IMR-90 (cell line): ENCODE results near the gene C1orf116. TPM values are rescaled to one million over a fixed set of nuclear protein-coding genes. Genes with fewer than 3 reads are reported as not detected.

Experiments used
- ATAC-seq: fragments of 200-7000 bp; cut with Tn5 transposase; 2 replicates; pipeline ENCODE4 v1.9.1; 2020; ENCODE audit warnings: low read depth, mild to moderate bottlenecking, moderate library complexity
- BruUV-seq: library from RNA; stranded (reverse); fragments of 400-500 nt; replicated peaks from 2 replicates; lab custom pipeline; 2021; lab: Mats Ljungman, UMichigan
- CTCF ChIA-PET: fragments of 300-600 bp; formaldehyde crosslinking; extraction: SDS; loops from one replicate; lab custom pipeline; 2021; ENCODE audit warnings: antibody characterized with exemption; lab: Yijun Ruan, JAX
- POLR2A ChIA-PET: fragments of 300-600 bp; sonication (Branson Sonifier 250); formaldehyde crosslinking; loops from one replicate; lab custom pipeline; 2022; ENCODE audit warnings: antibody characterized with exemption; ENCODE audit not compliant: unreplicated experiment; lab: Charles Lee
- DNase-seq: peaks from one replicate; pipeline ENCODE4 v3.0.0; 2013
- H2AFZ ChIP-seq: replicated peaks from 2 replicates; pipeline ENCODE3; 2013; ENCODE audit warnings: low read length, mild to moderate bottlenecking; ENCODE audit not compliant: poor library complexity
- H2AK5ac ChIP-seq: 2 replicates; pipeline ENCODE4 v1.6.1; 2013; ENCODE audit warnings: low read depth, low read length, inconsistent platforms
- H2AK9ac ChIP-seq: replicated peaks from 2 replicates; pipeline ENCODE3; 2013; ENCODE audit warnings: mild to moderate bottlenecking, low read depth, low read length, moderate library complexity; ENCODE audit not compliant: poor library complexity
- H2BK120ac ChIP-seq: 2 replicates; pipeline ENCODE4 v1.6.1; 2013; ENCODE audit warnings: low read depth, low read length, inconsistent platforms
- H2BK15ac ChIP-seq: 3 replicates; pipeline ENCODE4 v1.6.1; 2013; ENCODE audit warnings: low read depth, low read length, inconsistent platforms
- H2BK20ac ChIP-seq: 2 replicates; pipeline ENCODE4 v1.6.1; 2013; ENCODE audit warnings: low read depth, mild to moderate bottlenecking, inconsistent platforms, low read length, moderate library complexity
- H2BK5ac ChIP-seq: 2 replicates; pipeline ENCODE4 v1.6.1; 2013; ENCODE audit warnings: mild to moderate bottlenecking, low read depth, low read length, inconsistent platforms; ENCODE audit not compliant: poor library complexity, severe bottlenecking
- H3K14ac ChIP-seq: replicated peaks from 2 replicates; pipeline ENCODE4 v1.6.1; 2013; ENCODE audit warnings: low read depth, low read length, inconsistent platforms
- H3K18ac ChIP-seq: 2 replicates; pipeline ENCODE4 v1.6.1; 2013; ENCODE audit warnings: low read depth, low read length, control low read depth
- H3K23ac ChIP-seq: 2 replicates; pipeline ENCODE4 v1.6.1; 2013; ENCODE audit warnings: low read depth, low read length, inconsistent platforms
- H3K27ac ChIP-seq: 2 replicates; pipeline ENCODE4 v1.5.1; 2013; ENCODE audit warnings: mild to moderate bottlenecking, control low read depth, low read length; ENCODE audit not compliant: insufficient read depth
- H3K27me3 ChIP-seq: 2 replicates; pipeline ENCODE4 v1.6.1; 2013; ENCODE audit warnings: low read length; ENCODE audit not compliant: control insufficient read depth, insufficient read depth
- H3K36me3 ChIP-seq: 2 replicates; pipeline ENCODE4 v1.6.1; 2013; ENCODE audit warnings: low read length, mixed read lengths; ENCODE audit not compliant: control insufficient read depth, insufficient read depth
- H3K4ac ChIP-seq: 2 replicates; pipeline ENCODE4 v1.6.1; 2013; ENCODE audit warnings: low read depth, low read length, inconsistent platforms
- H3K4me1 ChIP-seq: 2 replicates; pipeline ENCODE4 v1.6.1; 2013; ENCODE audit warnings: low read length, mixed read lengths; ENCODE audit not compliant: control insufficient read depth, insufficient read depth
- H3K4me2 ChIP-seq: 2 replicates; pipeline ENCODE4 v1.6.1; 2013; ENCODE audit warnings: low read depth, mild to moderate bottlenecking, control low read depth, low read length, moderate library complexity
- H3K4me3 ChIP-seq: 2 replicates; pipeline ENCODE4 v1.5.1; 2013; ENCODE audit warnings: low read depth, mild to moderate bottlenecking, control low read depth, low read length, moderate library complexity; ENCODE audit not compliant: insufficient read depth
- H3K56ac ChIP-seq: 2 replicates; pipeline ENCODE4 v1.6.1; 2013; ENCODE audit warnings: low read length, inconsistent platforms; ENCODE audit not compliant: insufficient read depth; ENCODE audit errors: extremely low read depth
- H3K79me1 ChIP-seq, 2 experiments: 2 replicates each; pipeline ENCODE4 v1.6.1; 2013; ENCODE audit warnings: low read length in 2 of 2, inconsistent platforms in 1 of 2, low read depth in 1 of 2
- H3K9ac ChIP-seq: 2 replicates; pipeline ENCODE4 v1.6.1; 2013; ENCODE audit warnings: low read depth, low read length, control low read depth
- H3K9me1 ChIP-seq: 2 replicates; pipeline ENCODE4 v1.6.1; 2013; ENCODE audit warnings: low read length, inconsistent platforms; ENCODE audit not compliant: insufficient read depth
- H3K9me3 ChIP-seq: 2 replicates; pipeline ENCODE4 v1.6.1; 2013; ENCODE audit warnings: low read length; ENCODE audit not compliant: control insufficient read depth, insufficient read depth
- H4K20me1 ChIP-seq: 2 replicates; pipeline ENCODE4 v1.6.1; 2013; ENCODE audit warnings: low read length, inconsistent platforms; ENCODE audit not compliant: insufficient read depth
- H4K5ac ChIP-seq: 2 replicates; pipeline ENCODE4 v1.6.1; 2013; ENCODE audit warnings: mild to moderate bottlenecking, low read depth, low read length, control low read depth
- H4K8ac ChIP-seq, 2 experiments: 2 replicates each; pipeline ENCODE4 v1.6.1; 2013; ENCODE audit warnings: low read depth in 2 of 2, low read length in 2 of 2, control low read depth in 1 of 2, inconsistent platforms in 1 of 2
- H4K91ac ChIP-seq: 2 replicates; pipeline ENCODE4 v1.6.1; 2013; ENCODE audit warnings: low read depth, low read length, inconsistent platforms; ENCODE audit not compliant: insufficient read depth
- MAFK ChIP-seq: IDR thresholded peaks from 2 replicates; pipeline ENCODE4 v1.6.1; 2012; ENCODE audit warnings: low read depth, low read length, improper control_type of control experiment
- RFX5 ChIP-seq: IDR thresholded peaks from 2 replicates; pipeline ENCODE4 v1.8.0; 2012; ENCODE audit warnings: low read depth, mild to moderate bottlenecking, low read length, moderate library complexity
- WGBS, 2 experiments: methylation state at CpG; one replicate each; pipeline versions ENCODE4 v1.1.5 to v1.1.7; 2013; ENCODE audit warnings: missing lambda C conversion rate in 2 of 2; ENCODE audit not compliant: insufficient read length in 1 of 2; ENCODE audit errors: extremely low coverage in 2 of 2; 5-methylcytosine and 5-hydroxymethylcytosine counted together
- dilution Hi-C: fragments of 300-500 bp; cut with HindIII; formaldehyde crosslinking; loops from one replicate; pipeline ENCODE4 v1.14.3; 2018; ENCODE audit warnings: low sequenced_read_pairs; ENCODE audit not compliant: unreplicated experiment
- in situ Hi-C: fragments of 300-500 bp; cut with MboI; formaldehyde crosslinking; loops from 3 replicates; pipeline ENCODE4 v1.14.3; 2019; ENCODE audit warnings: low sequenced_read_pairs, inconsistent platforms, mixed read lengths
- intact Hi-C: fragments of 100-400 bp; cut with micrococcal nuclease; formaldehyde crosslinking; loops from 2 replicates; pipeline ENCODE4 v1.10.0; 2022
- polyA plus RNA-seq, 3 experiments: library from polyadenylated mRNA; depleted of rRNA; stranded (reverse); fragments of >200 nt; gene quantifications; 2 replicates each; pipeline ENCODE4 v1.2.3, GENCODE V29; 2012; ENCODE audit warnings: low replicate concordance in 1 of 3
- total RNA-seq: library from RNA; depleted of rRNA; stranded (reverse); fragments of >200 nt; gene quantifications from 2 replicates; pipeline ENCODE4 v1.2.3, GENCODE V29; 2012
- TF ChIP-seq, protein P1 (sequence below): fragments of 150-350 bp; IDR thresholded peaks from 2 replicates; pipeline ENCODE4 v1.6.1; 2016; ENCODE audit warnings: low read depth, mild to moderate bottlenecking, low read length, moderate library complexity, borderline replicate concordance

Gene C1orf116
- total and polyA plus RNA-seq, 2 of the 4 experiments (the other 2 are of a cell fraction), result under 0.01 to 0.03 TPM

DNA sequence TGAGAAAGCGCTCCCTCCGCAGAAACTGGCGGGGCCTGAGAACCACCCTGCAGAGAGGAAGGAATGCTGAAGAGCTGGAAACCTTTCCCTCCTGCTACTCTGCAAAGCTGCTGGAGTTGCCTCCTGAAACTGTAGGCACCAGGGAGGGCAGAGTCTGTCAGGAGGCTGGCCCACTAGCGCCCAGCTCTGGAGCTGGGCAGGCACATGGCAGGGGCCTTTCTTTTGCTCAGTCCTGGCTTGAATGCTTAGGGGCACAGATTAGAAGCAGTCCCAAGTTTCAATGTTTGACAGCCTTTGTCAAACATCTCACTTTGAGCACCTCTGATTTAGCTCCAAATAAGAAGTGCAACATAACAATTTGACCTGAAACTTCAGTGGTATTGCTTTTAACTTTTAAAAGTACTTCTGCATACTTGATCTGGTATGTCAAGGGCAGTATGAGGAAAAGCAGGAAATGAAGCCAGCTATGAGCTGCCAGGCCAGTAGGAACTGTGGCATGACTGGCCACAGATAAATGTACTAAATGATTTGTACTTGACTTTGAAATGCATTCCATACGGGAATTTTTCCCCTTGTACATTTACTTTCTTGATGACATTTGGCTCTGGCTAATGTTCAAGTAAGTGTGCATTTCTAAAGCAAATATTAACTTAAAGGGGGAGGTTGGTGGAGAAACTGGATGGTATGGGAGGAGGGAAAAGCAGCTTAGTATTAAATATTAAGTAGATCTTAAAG, 7.2 kb downstream of the C1orf116 start:
- peak; percentile 65 for ATAC-seq
- peak; percentile 49 for DNase-seq
- peak overlapping the region; percentile 87 for H2AFZ ChIP-seq
- no peak overlapping the region; the same call in 1 of the 2 replicates for H4K5ac ChIP-seq
- H4K8ac ChIP-seq, result peak overlapping the region; percentile 36 to 72; a peak in 3 of 4 replicates
- intact Hi-C loops (no loop called here), dilution Hi-C loops (no loop called here), in situ Hi-C loops (no loop called here)
- BruUV-seq, result no TSS peak
- H2BK120ac ChIP-seq, result peak overlapping the region; percentile 55; the same call in 1 of the 2 replicates
- no peak overlapping the region for H2AK5ac ChIP-seq
- H3K14ac ChIP-seq, result no peak overlapping the region; the same call in 1 of the 2 replicates
- no peak overlapping the region for H3K4me2 ChIP-seq
- H3K4me1 ChIP-seq, result peaks cover 6% of the 10 kb centered on the region
- no peak overlapping the region for H3K27ac ChIP-seq
- no peaks in the 10 kb centered on the region for H3K9me3 ChIP-seq
- H4K20me1 ChIP-seq, result no peaks in the 10 kb centered on the region
- no peak overlapping the region for H3K56ac ChIP-seq
- 0 out of 2 replicates have a peak overlapping the region, but pooled peaks have one; percentile 11 for H3K23ac ChIP-seq
- peak overlapping the region; percentile 36; the same call in 1 of the 2 replicates for H3K4ac ChIP-seq
- no peaks in the 10 kb centered on the region for H3K79me1 ChIP-seq
- ChIA-PET POLR2A (no interaction called here), CTCF (interaction anchor here (1.3 to 1.5 kb wide), 2 partner anchors 20 to 21 kb away, joined by 3 to 6 read pairs; no protein-coding TSS in a partner anchor)
- H3K9me1 ChIP-seq, result peaks cover 13% of the 10 kb centered on the region
- TF ChIP-seq, protein P1, sequence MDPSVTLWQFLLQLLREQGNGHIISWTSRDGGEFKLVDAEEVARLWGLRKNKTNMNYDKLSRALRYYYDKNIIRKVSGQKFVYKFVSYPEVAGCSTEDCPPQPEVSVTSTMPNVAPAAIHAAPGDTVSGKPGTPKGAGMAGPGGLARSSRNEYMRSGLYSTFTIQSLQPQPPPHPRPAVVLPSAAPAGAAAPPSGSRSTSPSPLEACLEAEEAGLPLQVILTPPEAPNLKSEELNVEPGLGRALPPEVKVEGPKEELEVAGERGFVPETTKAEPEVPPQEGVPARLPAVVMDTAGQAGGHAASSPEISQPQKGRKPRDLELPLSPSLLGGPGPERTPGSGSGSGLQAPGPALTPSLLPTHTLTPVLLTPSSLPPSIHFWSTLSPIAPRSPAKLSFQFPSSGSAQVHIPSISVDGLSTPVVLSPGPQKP, result no peak
- TF ChIP-seq MAFK, result no peak
- no peak for TF ChIP-seq RFX5
- no peaks in the 10 kb centered on the region for H3K36me3 ChIP-seq
- no peak overlapping the region for H2BK20ac ChIP-seq
- H3K18ac ChIP-seq, result no peak overlapping the region
- H3K27me3 ChIP-seq, result peaks cover 5% of the 10 kb centered on the region; the same call in 1 of the 2 replicates
- no peak overlapping the region for H3K4me3 ChIP-seq
- H2BK15ac ChIP-seq, result no peak overlapping the region
- peak overlapping the region; percentile 30; the same call in 1 of the 2 replicates for H4K91ac ChIP-seq
- WGBS, 2 experiments, result no CpG with 5 or more reads among the region's 5 CpGs
- no peak overlapping the region for H3K9ac ChIP-seq
- peak overlapping the region; percentile 47 for H2AK9ac ChIP-seq
- peak overlapping the region; percentile 52 for H2BK5ac ChIP-seq
